CD4-positive, alpha-beta T cell (primary cell): ENCODE data around the gene DHCR24. TPM values are rescaled to one million over a fixed set of nuclear protein-coding genes. Genes with fewer than 3 reads are reported as not detected.
A peak's percentile ranks its signal among the peaks of the same experiment; 100 is the strongest.

Source experiments
- ATAC-seq: fragments of 200-7000 bp; cut with Tn5 transposase; one replicate; pipeline ENCODE4 v1.10.0; 2022; ENCODE audit warnings: mild to moderate bottlenecking; ENCODE audit not compliant: poor library complexity
- CTCF ChIA-PET: fragments of 350-600 bp; sonication (Branson Sonifier 250); formaldehyde crosslinking; loops from one replicate; lab custom pipeline; 2021; ENCODE audit warnings: antibody characterized with exemption, inconsistent platforms; lab: Charles Lee
- POLR2A ChIA-PET: fragments of 350-600 bp; sonication (Branson Sonifier 250); formaldehyde crosslinking; loops from one replicate; lab custom pipeline; 2021; ENCODE audit warnings: antibody characterized with exemption, inconsistent platforms; lab: Charles Lee
- DNase-seq, 14 experiments: peaks; one replicate each; pipeline ENCODE4 v3.0.0-alpha.2; 2013 to 2020; ENCODE audit warnings: mixed read lengths in 2 of 14
- H3K27ac ChIP-seq, 2 donors: one replicate each; pipeline versions ENCODE4 v1.5.1 to v1.7.0; 2013; ENCODE audit warnings: low read length in 2 of 2, low read depth in 1 of 2, mild to moderate bottlenecking in 1 of 2
- H3K27me3 ChIP-seq, 2 experiments: 1 replicate in 1 of 2; 2 replicates in 1 of 2; pipeline versions ENCODE4 v1.6.1 to v1.7.0; 2013; ENCODE audit warnings: low read length in 2 of 2, control low read depth in 1 of 2, mild to moderate bottlenecking in 1 of 2, moderate library complexity in 1 of 2; ENCODE audit not compliant: insufficient read depth in 2 of 2, control insufficient read depth in 1 of 2
- H3K36me3 ChIP-seq: one replicate; pipeline ENCODE4 v1.6.1; 2013; ENCODE audit warnings: low read length, control low read depth; ENCODE audit not compliant: insufficient read depth
- H3K4me1 ChIP-seq: one replicate; pipeline ENCODE4 v1.6.1; 2013; ENCODE audit warnings: low read length, control low read depth; ENCODE audit not compliant: insufficient read depth
- H3K4me3 ChIP-seq: one replicate; pipeline ENCODE4 v1.5.1; 2013; ENCODE audit warnings: mild to moderate bottlenecking, low read length, moderate library complexity
- H3K9me3 ChIP-seq, 2 experiments: 1 replicate in 1 of 2; 2 replicates in 1 of 2; pipeline versions ENCODE4 v1.6.1 to v1.7.0; 2013; ENCODE audit warnings: low read length in 2 of 2, mild to moderate bottlenecking in 2 of 2, control low read depth in 1 of 2, moderate library complexity in 1 of 2; ENCODE audit not compliant: control insufficient read depth in 1 of 2, insufficient read depth in 1 of 2
- H3K27ac Mint-ChIP-seq: one replicate; pipeline ENCODE4 v1.8.0; 2020; ENCODE audit warnings: mixed read lengths
- H3K27me3 Mint-ChIP-seq: one replicate; pipeline ENCODE4 v1.8.0; 2021; ENCODE audit warnings: mixed read lengths
- H3K36me3 Mint-ChIP-seq: one replicate; pipeline ENCODE4 v1.8.0; 2021; ENCODE audit warnings: low read depth, mixed read lengths
- H3K4me1 Mint-ChIP-seq: one replicate; pipeline ENCODE4 v1.8.0; 2021; ENCODE audit warnings: low read depth, mixed read lengths
- H3K4me3 Mint-ChIP-seq: one replicate; pipeline ENCODE4 v1.8.0; 2020; ENCODE audit warnings: mild to moderate bottlenecking, mixed read lengths
- H3K9me3 Mint-ChIP-seq: one replicate; pipeline ENCODE4 v1.8.0; 2020; ENCODE audit warnings: mixed read lengths
- intact Hi-C, 2 experiments: fragments of 100-400 bp; cut with DNase I in 1 of 2; cut with micrococcal nuclease in 1 of 2; formaldehyde crosslinking; loops; one replicate each; pipeline versions ENCODE4 v1.15.1 to v1.9.0; 2023 to 2025; cut with DNase I, micrococcal nuclease
- total RNA-seq, 174 experiments: library from RNA in 2 of 174; stranded (reverse) in 2 of 174; gene quantifications; one replicate each; pipeline ENCODE4 v1.2.3 and lab custom pipeline; 2021 to 2026
- TF ChIP-seq, protein P1 (sequence below): fragments of 200-600 bp; IDR thresholded peaks from one replicate; pipeline ENCODE4 v1.8.0; 2022; ENCODE audit warnings: antibody characterized with exemption, mild to moderate bottlenecking

Gene DHCR24
- total RNA-seq, 2 experiments from 2014 or later = 0.34 to 0.55 TPM

DNA sequence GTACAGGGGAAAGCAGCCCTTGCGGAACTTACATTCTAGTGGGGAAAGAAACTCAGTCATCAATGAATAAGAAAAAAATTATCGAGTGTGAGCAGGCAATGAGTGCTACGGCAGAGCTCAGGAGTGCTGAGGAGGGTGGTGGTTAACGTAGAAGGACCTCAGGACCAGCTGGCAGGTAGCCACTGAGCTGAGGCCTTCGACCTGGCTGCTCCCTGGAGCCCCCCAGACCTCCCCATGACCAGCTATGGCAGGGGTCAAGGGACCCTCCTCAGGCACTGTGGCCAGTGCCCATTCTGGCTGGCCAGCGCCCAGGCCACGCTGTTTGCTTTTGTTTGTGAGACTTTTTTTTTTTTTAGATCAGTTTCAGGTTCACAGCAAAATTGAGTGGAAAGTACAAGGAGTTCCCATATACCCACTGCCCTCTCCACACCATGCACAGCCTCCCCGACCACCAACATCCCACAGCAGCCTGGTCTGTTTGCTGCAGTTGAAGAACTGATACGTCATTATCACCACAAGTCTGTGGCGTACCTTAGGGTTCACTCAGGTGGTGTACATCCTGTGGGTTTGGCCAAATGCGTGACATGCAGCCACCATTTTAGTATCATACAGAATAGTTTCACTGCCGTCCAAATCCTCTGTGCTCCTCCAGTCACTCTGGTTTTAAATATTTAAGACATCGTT is 74.1 kb downstream of the DHCR24 start:
- ATAC-seq (no peak), DNase-seq (peak in 1 of 14 experiments; percentile 25)
- H3K36me3 Mint-ChIP-seq = no peaks in the 10 kb centered on the region
- Histone ChIP-seq H3K27ac (no peak overlapping the region), H3K9me3 (no peaks in the 10 kb centered on the region), H3K4me1 (peaks cover 7% of the 10 kb centered on the region), H3K27me3 (no peaks in the 10 kb centered on the region), H3K36me3 (no peaks in the 10 kb centered on the region), H3K4me3 (no peak overlapping the region)
- H3K27me3 Mint-ChIP-seq = no peaks in the 10 kb centered on the region
- no peak overlapping the region for H3K4me3 Mint-ChIP-seq
- ChIA-PET CTCF (no interaction called here), POLR2A (no interaction called here)
- no peaks in the 10 kb centered on the region for H3K9me3 Mint-ChIP-seq
- intact Hi-C loops = loop anchor here in 1 of 2 experiments (5.0 to 10.0 kb wide), 2 partner anchors 951 to 1328 kb away; no protein-coding TSS in a partner anchor
- peaks cover 3% of the 10 kb centered on the region for H3K4me1 Mint-ChIP-seq
- TF ChIP-seq, protein P1, sequence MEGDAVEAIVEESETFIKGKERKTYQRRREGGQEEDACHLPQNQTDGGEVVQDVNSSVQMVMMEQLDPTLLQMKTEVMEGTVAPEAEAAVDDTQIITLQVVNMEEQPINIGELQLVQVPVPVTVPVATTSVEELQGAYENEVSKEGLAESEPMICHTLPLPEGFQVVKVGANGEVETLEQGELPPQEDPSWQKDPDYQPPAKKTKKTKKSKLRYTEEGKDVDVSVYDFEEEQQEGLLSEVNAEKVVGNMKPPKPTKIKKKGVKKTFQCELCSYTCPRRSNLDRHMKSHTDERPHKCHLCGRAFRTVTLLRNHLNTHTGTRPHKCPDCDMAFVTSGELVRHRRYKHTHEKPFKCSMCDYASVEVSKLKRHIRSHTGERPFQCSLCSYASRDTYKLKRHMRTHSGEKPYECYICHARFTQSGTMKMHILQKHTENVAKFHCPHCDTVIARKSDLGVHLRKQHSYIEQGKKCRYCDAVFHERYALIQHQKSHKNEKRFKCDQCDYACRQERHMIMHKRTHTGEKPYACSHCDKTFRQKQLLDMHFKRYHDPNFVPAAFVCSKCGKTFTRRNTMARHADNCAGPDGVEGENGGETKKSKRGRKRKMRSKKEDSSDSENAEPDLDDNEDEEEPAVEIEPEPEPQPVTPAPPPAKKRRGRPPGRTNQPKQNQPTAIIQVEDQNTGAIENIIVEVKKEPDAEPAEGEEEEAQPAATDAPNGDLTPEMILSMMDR = no peak
- no peak overlapping the region for H3K27ac Mint-ChIP-seq

DNA sequence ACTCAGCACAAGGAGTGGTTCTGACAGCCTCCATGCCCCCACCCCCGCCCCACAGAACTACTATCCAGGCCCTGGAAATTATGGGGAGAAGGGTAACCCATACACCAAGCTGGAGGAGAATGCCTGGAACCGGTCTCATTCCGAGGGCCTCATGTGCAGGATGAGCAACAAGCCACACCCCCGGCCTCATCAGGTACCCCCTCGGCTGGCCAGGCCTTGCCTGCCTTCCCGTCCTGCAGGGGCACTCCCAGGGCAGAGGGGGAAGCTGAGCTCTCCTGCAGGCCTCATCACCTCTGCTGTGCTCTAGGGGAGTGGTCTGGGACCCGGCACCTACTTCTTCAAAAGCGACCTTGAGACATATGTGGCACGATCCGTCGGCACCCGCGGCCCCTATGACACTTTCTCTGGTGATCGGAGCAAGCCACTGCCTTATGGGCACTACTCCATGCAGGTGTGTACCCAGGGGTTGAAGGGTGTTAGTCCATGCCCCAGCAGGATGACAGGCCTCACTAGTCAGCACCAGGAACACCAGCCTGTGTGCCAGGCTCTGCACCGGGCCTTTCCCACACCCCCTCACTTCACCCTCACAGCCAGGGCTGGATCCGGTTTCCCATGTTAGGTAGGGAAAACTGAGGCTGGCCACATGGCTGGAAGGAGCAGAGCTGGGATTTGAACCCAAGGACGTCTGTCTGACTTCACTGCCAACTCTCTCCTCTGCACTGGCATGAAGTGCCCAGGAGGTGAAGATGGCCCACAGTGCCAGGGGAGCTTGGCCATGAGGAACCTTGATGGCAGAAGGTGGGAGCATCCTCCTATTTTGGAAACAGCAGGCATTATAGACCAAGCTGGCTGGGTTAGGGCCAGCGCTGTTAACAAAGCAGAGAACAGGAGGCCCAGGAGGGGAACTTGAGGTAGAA is 75.0 kb downstream of the DHCR24 start:
- Histone ChIP-seq H3K27ac (no peak overlapping the region), H3K36me3 (no peaks in the 10 kb centered on the region), H3K9me3 (no peaks in the 10 kb centered on the region), H3K4me3 (no peak overlapping the region), H3K27me3 (no peaks in the 10 kb centered on the region), H3K4me1 (peaks cover 17% of the 10 kb centered on the region)
- H3K36me3 Mint-ChIP-seq = no peaks in the 10 kb centered on the region
- TF ChIP-seq, protein P1 = no peak
- H3K4me3 Mint-ChIP-seq = no peak overlapping the region
- DNase-seq (no peak), ATAC-seq (no peak)
- POLR2A ChIA-PET = no interaction called here
- H3K27ac Mint-ChIP-seq = no peak overlapping the region
- CTCF ChIA-PET = no interaction called here
- H3K4me1 Mint-ChIP-seq = no peaks in the 10 kb centered on the region
- intact Hi-C loops = loop anchor here in 1 of 2 experiments (2.0 to 10.0 kb wide), 3 partner anchors 313 to 1327 kb away; no protein-coding TSS in a partner anchor
- no peaks in the 10 kb centered on the region for H3K9me3 Mint-ChIP-seq
- H3K27me3 Mint-ChIP-seq = no peaks in the 10 kb centered on the region

DNA sequence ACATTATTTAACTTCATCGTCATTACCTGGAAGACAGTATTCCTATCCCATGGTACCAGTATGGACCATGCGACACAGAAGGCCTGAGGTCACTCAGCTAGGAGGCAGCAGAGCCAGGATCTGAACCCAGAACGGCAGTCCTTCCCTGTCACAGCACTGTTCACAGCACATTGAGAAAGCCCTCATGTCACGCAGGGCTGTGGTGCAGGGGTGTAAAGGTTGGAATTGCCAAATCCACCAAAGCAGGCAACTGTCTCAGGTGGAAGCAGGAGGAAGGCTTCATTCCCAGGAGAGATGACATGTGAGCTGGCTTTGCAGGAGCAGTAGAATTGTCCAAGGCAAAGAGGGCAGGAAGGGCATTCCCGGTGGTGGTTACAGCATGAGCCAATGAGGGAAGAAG is 75.9 kb downstream of the DHCR24 start:
- no peaks in the 10 kb centered on the region for H3K9me3 ChIP-seq
- POLR2A ChIA-PET = no interaction called here
- peaks cover 19% of the 10 kb centered on the region for H3K4me1 ChIP-seq
- Mint-ChIP-seq H3K27ac (no peak overlapping the region), H3K9me3 (no peaks in the 10 kb centered on the region), H3K36me3 (no peaks in the 10 kb centered on the region), H3K4me3 (no peak overlapping the region), H3K4me1 (no peaks in the 10 kb centered on the region), H3K27me3 (no peaks in the 10 kb centered on the region)
- DNase-seq (no peak), ATAC-seq (no peak)
- no peaks in the 10 kb centered on the region for H3K27me3 ChIP-seq
- TF ChIP-seq, protein P1 = no peak
- intact Hi-C loops = loop anchor here in 1 of 2 experiments (2.0 to 10.0 kb wide), 3 partner anchors 312 to 1326 kb away; no protein-coding TSS in a partner anchor
- H3K36me3 ChIP-seq = no peaks in the 10 kb centered on the region
- no peak overlapping the region for H3K4me3 ChIP-seq
- CTCF ChIA-PET = no interaction called here
- H3K27ac ChIP-seq = no peak overlapping the region
